ENCODE data around the gene NFIA.

DNA sequence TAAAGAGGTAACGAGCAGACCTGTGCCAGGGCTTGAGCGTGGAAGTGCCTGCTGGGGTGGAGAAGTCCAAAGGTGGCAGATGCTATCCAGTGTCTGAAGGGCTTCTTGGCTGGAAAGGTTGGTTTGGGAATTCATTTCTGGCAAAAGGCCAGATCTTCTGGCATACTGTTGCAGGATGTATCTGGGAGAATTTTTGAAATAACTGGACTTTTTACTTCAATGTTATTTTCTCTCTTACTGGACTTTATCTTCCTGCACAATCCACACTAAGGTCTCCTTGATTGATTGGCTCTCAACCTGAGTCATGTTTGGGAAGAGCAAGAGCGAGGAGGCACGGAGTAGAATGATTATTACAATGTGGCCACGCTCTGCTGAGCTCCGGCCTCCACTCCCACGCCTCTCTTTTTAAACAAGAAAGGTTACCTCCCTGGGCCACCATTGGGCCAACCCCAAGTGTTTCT is 364.2 kb downstream of the NFIA start:
- TF ChIP-seq POLR2A (IDR thresholded peaks at IDR 0.05; ENCODE audit: low read depth) = no peak
- TF ChIP-seq, protein P1, sequence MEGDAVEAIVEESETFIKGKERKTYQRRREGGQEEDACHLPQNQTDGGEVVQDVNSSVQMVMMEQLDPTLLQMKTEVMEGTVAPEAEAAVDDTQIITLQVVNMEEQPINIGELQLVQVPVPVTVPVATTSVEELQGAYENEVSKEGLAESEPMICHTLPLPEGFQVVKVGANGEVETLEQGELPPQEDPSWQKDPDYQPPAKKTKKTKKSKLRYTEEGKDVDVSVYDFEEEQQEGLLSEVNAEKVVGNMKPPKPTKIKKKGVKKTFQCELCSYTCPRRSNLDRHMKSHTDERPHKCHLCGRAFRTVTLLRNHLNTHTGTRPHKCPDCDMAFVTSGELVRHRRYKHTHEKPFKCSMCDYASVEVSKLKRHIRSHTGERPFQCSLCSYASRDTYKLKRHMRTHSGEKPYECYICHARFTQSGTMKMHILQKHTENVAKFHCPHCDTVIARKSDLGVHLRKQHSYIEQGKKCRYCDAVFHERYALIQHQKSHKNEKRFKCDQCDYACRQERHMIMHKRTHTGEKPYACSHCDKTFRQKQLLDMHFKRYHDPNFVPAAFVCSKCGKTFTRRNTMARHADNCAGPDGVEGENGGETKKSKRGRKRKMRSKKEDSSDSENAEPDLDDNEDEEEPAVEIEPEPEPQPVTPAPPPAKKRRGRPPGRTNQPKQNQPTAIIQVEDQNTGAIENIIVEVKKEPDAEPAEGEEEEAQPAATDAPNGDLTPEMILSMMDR (IDR thresholded peaks at IDR 0.05) = no peak

Data from esophagus muscularis mucosa (tissue), 3 donors.